ENCODE measurements around the gene VASN. TPM values are rescaled to one million over a fixed set of nuclear protein-coding genes. Genes with fewer than 3 reads are reported as not detected.

VASN gene
- total and polyA plus RNA-seq, 12 donors, result 0.77 to 44.7 (median 21.3) TPM

GRCh38 chr16:4338125-4338582 is 33.5 kb upstream of the VASN start:
- Histone ChIP-seq H3K27me3 (no peaks in the 10 kb centered on the region), H3K9me3 (replicated peaks in 1 of 3) (no peaks in the 10 kb centered on the region), H3K4me1 (replicated peaks in 1 of 2) (peaks cover 0 to 10% of the 10 kb centered on the region in 2 donors), H3K36me3 (replicated peaks in 1 of 2) (peaks cover 0 to 60% of the 10 kb centered on the region in 2 donors), H3K27ac (peak overlapping the region in 1 of 5 donors; percentile 38), H3K4me3 (no peak overlapping the region)
- intact Hi-C loops (cut with DNase I), result loop anchor here in 1 of 2 donors (10.0 kb wide), 1 partner anchor 133 kb away; no protein-coding TSS in a partner anchor
- DNase-seq, result no peak
- 87 to 100% (median 94%) methylated on average over 1 to 12 of the region's 12 CpGs for WGBS, 4 donors
- TF ChIP-seq CTCF (IDR thresholded peaks at IDR 0.05) (no peak), POLR2A (IDR thresholded peaks at IDR 0.05) (no peak)

GRCh38 chr16:4338712-4339299 is 32.8 kb upstream of the VASN start:
- no peaks in the 10 kb centered on the region for H3K27me3 ChIP-seq
- WGBS, 4 donors, result 80 to 89% (median 82%) methylated on average over 4 to 10 of the region's 10 CpGs
- intact Hi-C loops (cut with DNase I), result loop anchor here in 1 of 2 donors (10.0 kb wide), 1 partner anchor 134 kb away; no protein-coding TSS in a partner anchor
- peaks cover 0 to 16% of the 10 kb centered on the region in 2 donors for H3K4me1 ChIP-seq (replicated peaks in 1 of 2)
- no peaks in the 10 kb centered on the region for H3K9me3 ChIP-seq (replicated peaks in 1 of 3)
- DNase-seq, result no peak
- TF ChIP-seq CTCF (IDR thresholded peaks at IDR 0.05) (no peak), POLR2A (IDR thresholded peaks at IDR 0.05) (no peak)
- H3K27ac ChIP-seq, result peak overlapping the region in 2 of 5 donors; percentile 5 to 38
- peaks cover 0 to 60% of the 10 kb centered on the region in 2 donors for H3K36me3 ChIP-seq (replicated peaks in 1 of 2)
- H3K4me3 ChIP-seq, result no peak overlapping the region

GRCh38 chr16:4339455-4339854 is 32.2 kb upstream of the VASN start:
- Histone ChIP-seq H3K4me3 (no peak overlapping the region), H3K27me3 (no peaks in the 10 kb centered on the region), H3K27ac (peak overlapping the region in 2 of 5 donors; percentile 12 to 60), H3K4me1 (replicated peaks in 1 of 2) (peaks cover 0 to 18% of the 10 kb centered on the region in 2 donors), H3K36me3 (replicated peaks in 1 of 2) (peaks cover 0 to 59% of the 10 kb centered on the region in 2 donors), H3K9me3 (replicated peaks in 1 of 3) (no peaks in the 10 kb centered on the region)
- no peak for DNase-seq
- intact Hi-C loops (cut with DNase I), result loop anchor here in 1 of 2 donors (10.0 kb wide), 1 partner anchor 135 kb away; no protein-coding TSS in a partner anchor
- TF ChIP-seq POLR2A (IDR thresholded peaks at IDR 0.05) (no peak), CTCF (IDR thresholded peaks at IDR 0.05) (no peak)
- WGBS, 4 donors, result 76 to 79% (median 77%) methylated on average over 9 to 10 of the region's 10 CpGs

GRCh38 chr16:4339909-4340308 is 31.7 kb upstream of the VASN start:
- Histone ChIP-seq H3K36me3 (replicated peaks in 1 of 2) (peaks cover 0 to 55% of the 10 kb centered on the region in 2 donors), H3K4me1 (replicated peaks in 1 of 2) (peaks cover 0 to 19% of the 10 kb centered on the region in 2 donors), H3K9me3 (replicated peaks in 1 of 3) (no peaks in the 10 kb centered on the region), H3K27ac (peak overlapping the region in 2 of 5 donors; percentile 12 to 60), H3K4me3 (no peak overlapping the region), H3K27me3 (no peaks in the 10 kb centered on the region)
- intact Hi-C loops (cut with DNase I), result loop anchor here in 1 of 2 donors (10.0 kb wide), 1 partner anchor 135 kb away; no protein-coding TSS in a partner anchor
- WGBS, 4 donors, result 52 to 70% (median 58%) methylated on average over 5 to 14 of the region's 14 CpGs
- peak in 4 of 7 donors; percentile 36 to 66 (median 60) for DNase-seq
- no peak for TF ChIP-seq POLR2A (IDR thresholded peaks at IDR 0.05)
- TF ChIP-seq CTCF (IDR thresholded peaks at IDR 0.05), result no peak
